GM20431 (cell line): Measurements from ENCODE around the gene NRIP3.
"Not testable (repeated sequence)": the region's sequence is repeated elsewhere in the genome, so short reads cannot be mapped to it uniquely, and the experiment has no call there.

Experiments
- in situ Hi-C: fragments of 300-500 bp; cut with MseI, MboI; formaldehyde crosslinking; loops from one replicate; pipeline ENCODE4 v1.15.0; 2020; ENCODE audit warnings: low sequenced_read_pairs; ENCODE audit not compliant: unreplicated experiment

Gene NRIP3

GRCh38 chr11:8983552-8983951 lies 20.2 kb downstream of the NRIP3 start:
- in situ Hi-C loops, result no loop called here

GRCh38 chr11:8980485-8980884 lies 23.3 kb downstream of the NRIP3 start:
- in situ Hi-C loops, result no loop called here

- in situ Hi-C loops, result not testable (repeated sequence)
Observed at GRCh38 chr11:8979365-8979764, 24.4 kb downstream of the NRIP3 start.

GRCh38 chr11:8973121-8973520 lies 30.7 kb downstream of the NRIP3 start:
- in situ Hi-C loops, result no loop called here

- in situ Hi-C loops, result no loop called here
Observed at GRCh38 chr11:8971924-8972316, 31.9 kb downstream of the NRIP3 start.

- in situ Hi-C loops, result no loop called here
Observed at GRCh38 chr11:8971196-8971923, 32.4 kb downstream of the NRIP3 start.

- in situ Hi-C loops, result no loop called here
Observed at GRCh38 chr11:8967184-8967583, 36.6 kb downstream of the NRIP3 start.

- in situ Hi-C loops, result no loop called here
Observed at GRCh38 chr11:8964324-8965320, 39.2 kb downstream of the NRIP3 start, which contains the start of gene TMEM9B. Gene TMEM9B (minus strand): TSS chr11:8964442. CDS start chr11:8964313, 129 bp downstream.

GRCh38 chr11:8963569-8964323 lies 40.1 kb downstream of the NRIP3 start:
- in situ Hi-C loops, result no loop called here

- in situ Hi-C loops, result no loop called here
Observed at GRCh38 chr11:8962841-8963240, 41.0 kb downstream of the NRIP3 start.

- in situ Hi-C loops, result no loop called here
Observed at GRCh38 chr11:8961401-8961800, 42.4 kb downstream of the NRIP3 start.

GRCh38 chr11:8959546-8960166 lies 44.1 kb downstream of the NRIP3 start:
- in situ Hi-C loops, result no loop called here

GRCh38 chr11:8956860-8957259 lies 46.9 kb downstream of the NRIP3 start:
- in situ Hi-C loops, result no loop called here

- in situ Hi-C loops, result no loop called here
Observed at GRCh38 chr11:8948886-8949285, 54.9 kb downstream of the NRIP3 start.

- in situ Hi-C loops, result no loop called here
Observed at GRCh38 chr11:8947230-8947943, 56.4 kb downstream of the NRIP3 start.

GRCh38 chr11:8942518-8943066 lies 61.2 kb downstream of the NRIP3 start, which contains the start of gene ASCL3:
Gene ASCL3 (minus strand): TSS chr11:8943016. CDS start chr11:8938161, 4,855 bp downstream.
- in situ Hi-C loops, result no loop called here

GRCh38 chr11:8941341-8942103 lies 62.3 kb downstream of the NRIP3 start:
- in situ Hi-C loops, result no loop called here

GRCh38 chr11:8937659-8938058 lies 66.1 kb downstream of the NRIP3 start:
- in situ Hi-C loops, result no loop called here
